NCI-H345 treated with DMSO at 0.1 percent for 48 hours (cell line): ENCODE data around the gene PIGN.

Source experiments
- DNase-seq: peaks from one replicate; lab custom pipeline; 2025; ENCODE audit not compliant: unreplicated experiment; lab: John Stamatoyannopoulos, UW

Gene PIGN, protein sequence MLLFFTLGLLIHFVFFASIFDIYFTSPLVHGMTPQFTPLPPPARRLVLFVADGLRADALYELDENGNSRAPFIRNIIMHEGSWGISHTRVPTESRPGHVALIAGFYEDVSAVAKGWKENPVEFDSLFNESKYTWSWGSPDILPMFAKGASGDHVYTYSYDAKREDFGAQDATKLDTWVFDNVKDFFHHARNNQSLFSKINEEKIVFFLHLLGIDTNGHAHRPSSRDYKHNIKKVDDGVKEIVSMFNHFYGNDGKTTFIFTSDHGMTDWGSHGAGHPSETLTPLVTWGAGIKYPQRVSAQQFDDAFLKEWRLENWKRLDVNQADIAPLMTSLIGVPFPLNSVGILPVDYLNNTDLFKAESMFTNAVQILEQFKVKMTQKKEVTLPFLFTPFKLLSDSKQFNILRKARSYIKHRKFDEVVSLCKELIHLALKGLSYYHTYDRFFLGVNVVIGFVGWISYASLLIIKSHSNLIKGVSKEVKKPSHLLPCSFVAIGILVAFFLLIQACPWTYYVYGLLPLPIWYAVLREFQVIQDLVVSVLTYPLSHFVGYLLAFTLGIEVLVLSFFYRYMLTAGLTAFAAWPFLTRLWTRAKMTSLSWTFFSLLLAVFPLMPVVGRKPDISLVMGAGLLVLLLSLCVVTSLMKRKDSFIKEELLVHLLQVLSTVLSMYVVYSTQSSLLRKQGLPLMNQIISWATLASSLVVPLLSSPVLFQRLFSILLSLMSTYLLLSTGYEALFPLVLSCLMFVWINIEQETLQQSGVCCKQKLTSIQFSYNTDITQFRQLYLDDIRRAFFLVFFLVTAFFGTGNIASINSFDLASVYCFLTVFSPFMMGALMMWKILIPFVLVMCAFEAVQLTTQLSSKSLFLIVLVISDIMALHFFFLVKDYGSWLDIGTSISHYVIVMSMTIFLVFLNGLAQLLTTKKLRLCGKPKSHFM

DNA sequence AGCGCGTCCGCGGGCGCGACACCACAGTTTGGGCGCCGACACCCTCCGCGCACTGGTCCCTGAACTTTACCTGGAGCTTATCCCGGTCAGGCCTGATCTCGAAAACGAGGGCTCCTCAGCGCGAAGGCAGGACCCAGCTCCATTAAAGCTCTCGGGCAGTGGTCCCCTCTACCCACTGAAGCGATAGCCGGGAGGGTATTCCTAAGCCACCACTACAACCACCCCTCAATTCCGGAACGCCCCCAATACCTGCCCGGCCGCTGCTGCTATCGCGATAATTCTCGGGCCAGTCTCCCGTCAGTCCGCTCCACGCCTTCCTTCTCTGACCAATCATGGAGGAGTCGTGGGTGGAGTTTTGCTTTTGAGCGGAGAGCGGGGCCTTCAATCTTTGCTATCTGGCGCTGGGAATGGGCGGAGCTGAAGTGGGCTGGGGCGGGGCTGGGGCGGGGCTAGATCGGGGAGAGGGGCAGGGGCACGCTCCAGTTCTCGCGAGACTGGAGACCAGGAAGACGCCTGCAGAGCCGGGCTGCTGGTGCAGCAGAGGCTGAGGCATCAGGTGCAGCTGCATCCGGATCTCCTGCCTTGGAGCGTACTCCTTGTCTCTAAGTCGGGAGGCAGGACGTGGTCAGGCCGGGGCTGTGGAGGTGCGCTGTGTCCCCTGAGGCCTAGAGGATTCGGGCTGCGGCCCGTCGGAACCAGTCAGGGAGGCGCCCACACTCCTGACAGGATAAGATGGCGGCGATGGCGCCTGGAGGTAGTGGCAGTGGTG lies at the start of gene PIGN, which contains the start of gene RELCH:
Gene PIGN, minus strand, starts transcription at position 283 of the 769 bp plus-strand sequence. CDS start 25,703 bp downstream, outside the sequence.
Gene RELCH, plus strand, starts transcription at position 482 of the 769 bp plus-strand sequence. Its CDS starts 251 bp downstream, at position 733.
- DNase-seq = peak; percentile 98

DNA sequence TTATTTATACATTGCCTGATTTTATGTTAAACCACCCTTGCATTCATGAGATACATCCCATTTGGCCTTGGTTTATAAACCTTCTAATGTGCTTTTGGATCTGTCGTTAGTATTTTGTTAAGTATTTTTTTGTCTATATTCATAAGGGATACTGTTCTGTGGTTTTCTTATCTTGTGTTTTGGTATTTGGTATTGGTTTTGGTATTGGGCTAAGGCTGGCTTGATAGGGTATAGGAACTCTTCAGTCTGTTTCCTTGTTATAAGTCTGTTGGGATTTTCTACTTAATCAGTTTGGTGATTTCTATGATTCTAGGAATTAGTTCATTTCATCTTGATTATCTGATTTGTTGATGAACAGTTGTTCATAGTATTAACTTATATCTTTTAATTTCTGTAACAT lies 49.4 kb upstream of the PIGN start:
- DNase-seq = no peak

DNA sequence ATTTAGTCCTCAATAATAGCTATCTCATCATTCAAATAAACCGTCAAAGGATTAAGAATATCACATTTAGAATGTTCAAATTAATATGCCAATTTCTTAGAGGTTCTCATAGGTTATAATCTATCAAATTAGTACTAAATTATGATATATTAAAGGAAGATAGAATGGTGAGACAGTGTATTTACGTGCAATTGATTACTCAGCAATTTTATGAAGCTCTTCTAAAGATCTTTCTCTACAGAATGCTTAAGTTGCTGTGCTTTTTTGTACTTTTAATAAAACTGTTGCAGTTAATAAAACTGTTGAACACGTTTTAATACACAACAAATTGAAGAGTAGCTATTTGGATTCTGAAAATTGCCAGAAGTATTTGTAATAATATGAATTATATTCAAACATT lies 39.2 kb upstream of the PIGN start:
- no peak for DNase-seq

DNA sequence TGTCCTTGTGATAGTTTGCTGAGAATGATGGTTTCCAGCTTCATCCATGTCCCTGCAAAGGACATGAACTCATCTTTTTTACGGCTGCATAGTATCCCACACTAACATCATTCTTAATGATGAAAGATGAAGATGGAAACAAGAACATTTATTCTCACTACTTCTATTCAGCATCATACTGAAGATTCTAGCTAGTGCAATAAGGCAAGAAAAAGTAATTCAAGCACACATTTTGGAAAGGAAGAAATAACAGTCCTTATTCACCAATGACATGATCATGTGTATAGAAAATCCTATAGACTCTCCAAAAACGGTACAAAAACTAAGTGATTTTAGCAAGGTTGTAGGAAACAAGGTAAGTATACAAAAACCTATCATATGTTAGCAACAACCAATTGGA lies 37.4 kb upstream of the PIGN start:
- no peak for DNase-seq

DNA sequence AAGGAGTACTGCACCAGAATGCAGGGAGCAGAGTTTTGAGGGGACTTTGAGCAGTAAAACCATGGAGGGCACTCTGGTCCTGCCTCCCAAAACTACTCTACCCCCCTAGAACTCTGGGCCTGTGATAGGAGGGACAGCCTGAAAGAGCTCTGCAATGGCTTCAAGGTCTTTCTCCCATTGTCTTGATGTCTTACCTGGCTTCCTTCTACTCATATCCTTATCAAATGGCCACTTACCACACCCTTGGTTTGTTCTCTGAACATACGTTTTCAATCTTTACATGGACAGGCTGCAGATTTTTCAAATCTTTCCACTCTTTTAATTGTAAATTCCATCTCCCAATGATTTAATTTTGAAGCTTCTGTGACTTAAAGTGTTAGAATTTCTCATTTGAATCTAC lies 27.9 kb upstream of the PIGN start:
- DNase-seq = no peak

DNA sequence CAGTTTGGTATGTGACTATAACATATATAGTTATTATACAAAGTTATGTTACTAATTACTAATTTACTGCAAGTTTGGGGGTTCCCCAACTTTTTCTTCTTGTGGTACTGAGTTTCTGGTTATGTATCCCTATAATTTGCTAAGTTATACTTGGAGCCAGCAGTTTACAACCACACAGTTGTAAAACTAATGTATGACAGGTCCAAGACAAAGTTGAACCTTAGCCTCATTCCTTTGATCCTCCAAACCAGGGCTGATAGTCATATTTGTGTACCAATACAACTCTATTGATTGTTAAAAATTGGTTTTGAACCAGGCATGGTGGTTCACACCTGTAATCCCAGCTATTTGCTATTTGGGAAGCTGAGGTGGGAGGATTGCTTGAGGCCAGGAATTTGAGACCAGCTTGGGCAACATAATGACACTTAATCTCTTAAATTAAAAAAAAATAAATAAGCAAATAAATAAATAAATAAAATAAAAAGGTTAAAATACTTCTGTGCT lies 24.5 kb upstream of the PIGN start:
- no peak for DNase-seq

DNA sequence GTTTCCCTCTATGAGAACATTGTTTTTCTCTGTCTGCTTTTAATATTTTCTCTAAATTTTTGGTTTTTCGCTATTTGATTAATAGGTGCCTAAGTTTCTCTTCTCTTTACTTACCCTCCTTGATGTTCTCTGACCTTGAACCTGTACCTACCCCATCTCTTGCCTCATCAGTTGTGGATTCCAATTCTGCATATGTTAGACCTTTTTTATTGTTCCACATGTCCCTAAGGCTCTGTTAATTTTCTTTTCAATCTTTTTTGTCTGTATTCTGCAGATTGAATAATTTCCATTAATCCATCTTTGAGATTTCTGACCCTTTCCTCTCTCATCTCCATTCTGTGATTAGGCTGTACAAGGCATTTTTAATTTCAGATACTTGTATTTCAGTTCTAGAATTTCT lies 23.3 kb upstream of the PIGN start:
- no peak for DNase-seq

DNA sequence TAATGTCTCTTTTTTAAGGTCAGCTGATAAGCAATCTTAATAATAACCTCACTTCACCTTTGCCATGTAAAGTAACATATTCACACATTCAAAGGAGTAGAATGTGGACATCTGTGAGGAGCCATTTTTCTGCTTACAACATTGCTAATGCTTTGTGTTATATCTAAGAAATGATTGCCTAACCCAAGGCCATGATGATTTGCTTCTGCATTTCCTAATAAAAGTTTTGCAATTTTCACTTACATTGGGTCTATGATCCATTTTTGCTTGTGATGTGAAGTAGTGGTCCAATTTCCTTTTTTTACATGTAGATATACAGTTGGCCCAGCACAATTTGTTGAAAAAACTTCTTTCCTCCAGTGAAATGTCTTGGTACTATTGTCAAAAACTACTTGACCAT lies 22.2 kb upstream of the PIGN start:
- DNase-seq = no peak

DNA sequence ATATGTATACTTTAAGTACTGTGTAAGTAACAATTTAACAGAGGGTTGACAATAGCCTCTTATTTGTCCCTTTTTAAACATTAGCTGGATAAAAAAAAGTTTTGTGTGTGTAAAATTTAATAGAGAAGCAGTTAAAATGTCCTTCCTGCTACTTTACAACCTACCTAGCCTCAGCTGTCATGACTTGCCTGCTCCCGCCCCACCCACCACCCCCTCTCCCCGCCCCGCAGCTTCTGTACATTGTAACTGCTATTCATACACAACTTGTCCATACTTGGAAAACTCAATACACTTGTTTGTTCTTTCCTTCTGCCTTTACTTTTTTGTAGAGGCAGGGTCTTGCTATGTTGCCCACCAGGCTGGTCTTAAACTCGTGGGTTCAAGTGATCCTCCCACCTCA lies 19.7 kb upstream of the PIGN start:
- DNase-seq = no peak

DNA sequence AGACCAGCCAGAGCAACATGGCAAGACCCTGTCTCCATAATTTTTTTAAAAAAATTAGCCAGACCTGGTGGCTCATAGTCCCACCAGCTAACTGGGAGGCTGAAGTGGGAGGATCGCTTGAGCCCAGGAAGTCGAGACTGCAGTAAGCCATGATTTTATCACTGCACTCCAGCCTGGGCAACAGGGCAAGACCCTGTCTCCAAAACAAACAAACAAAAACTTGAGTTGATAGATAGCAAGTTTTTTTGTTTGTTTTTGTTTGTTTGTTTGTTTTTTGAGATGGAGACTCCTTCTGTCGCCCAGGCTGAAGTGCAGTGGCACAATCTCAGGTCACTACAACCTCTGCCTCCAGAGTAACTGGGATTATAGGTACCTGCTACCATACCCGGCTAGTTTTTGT lies 19.0 kb upstream of the PIGN start:
- DNase-seq = no peak

DNA sequence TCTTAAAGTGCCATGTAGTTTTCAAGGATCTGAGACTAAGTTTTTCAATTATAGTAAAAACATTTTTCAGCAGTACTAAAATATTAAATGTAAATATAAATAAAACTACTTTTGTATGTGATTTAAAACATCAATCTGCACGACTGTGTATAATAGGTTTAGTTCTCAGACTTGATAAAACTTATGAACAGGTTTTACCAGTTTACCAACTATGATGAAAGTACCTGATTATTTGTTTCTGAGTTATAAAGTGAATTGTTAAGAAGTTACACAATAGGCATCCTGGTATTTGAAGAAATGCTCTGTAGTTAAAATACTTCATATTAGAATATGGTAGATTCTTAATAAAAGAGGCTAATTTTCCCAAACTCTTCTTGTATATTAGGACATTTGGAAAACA lies 15.0 kb upstream of the PIGN start:
- no peak for DNase-seq

DNA sequence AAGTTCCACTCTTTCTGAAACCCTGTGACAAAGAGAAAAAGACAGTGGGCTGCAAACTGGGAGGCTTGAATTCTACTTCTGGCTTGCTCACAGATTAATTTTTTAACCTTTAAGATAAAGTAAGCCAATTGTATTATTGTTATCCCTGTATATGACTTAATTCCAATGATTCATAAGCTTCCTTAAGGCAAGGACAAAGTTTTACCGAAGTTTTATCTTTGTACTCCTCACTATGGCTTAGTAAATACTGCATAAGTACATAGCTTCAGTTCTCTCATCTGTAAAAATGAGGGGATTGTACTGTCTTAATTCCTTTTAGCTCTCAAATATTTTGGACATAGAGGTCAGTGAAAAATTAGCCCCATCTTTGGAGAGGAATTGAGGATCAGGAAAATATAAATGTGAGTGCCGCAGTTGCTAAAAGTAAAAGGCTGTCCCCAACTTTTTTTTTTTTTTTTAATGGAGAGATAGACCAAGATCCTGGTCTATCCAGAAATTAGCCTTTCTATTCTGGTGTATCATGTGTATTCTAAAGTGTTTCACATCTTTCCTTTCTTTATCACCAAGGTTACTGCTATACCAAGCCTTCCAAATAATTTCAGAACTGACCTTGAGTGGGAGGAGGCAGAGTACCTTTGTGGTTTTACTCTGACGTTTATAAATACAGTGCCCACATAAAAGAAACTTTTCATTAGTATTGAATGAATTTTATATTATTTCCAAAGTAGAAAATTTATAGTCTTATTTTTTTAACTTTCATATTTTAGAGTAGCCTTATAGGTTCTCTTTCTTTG lies 13.5 kb upstream of the PIGN start:
- no peak for DNase-seq

DNA sequence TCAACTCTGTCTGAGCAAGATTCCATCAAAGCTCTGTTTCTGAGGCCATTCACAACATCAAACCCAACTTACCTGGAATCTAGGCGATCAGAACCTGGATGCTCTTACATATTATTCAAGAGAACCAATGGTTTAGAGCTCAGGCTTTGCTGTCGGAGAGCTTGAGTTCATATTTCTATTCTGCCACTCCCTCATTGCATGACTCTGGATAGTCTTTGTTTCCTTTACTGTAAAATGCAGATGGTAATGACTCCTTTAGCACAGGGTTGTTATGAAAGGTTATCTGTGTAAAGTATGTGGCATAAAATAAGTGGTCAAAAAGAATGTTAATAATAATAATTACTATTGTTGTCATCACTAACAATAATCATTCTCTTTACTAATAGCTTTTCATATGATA lies 12.8 kb upstream of the PIGN start:
- no peak for DNase-seq

DNA sequence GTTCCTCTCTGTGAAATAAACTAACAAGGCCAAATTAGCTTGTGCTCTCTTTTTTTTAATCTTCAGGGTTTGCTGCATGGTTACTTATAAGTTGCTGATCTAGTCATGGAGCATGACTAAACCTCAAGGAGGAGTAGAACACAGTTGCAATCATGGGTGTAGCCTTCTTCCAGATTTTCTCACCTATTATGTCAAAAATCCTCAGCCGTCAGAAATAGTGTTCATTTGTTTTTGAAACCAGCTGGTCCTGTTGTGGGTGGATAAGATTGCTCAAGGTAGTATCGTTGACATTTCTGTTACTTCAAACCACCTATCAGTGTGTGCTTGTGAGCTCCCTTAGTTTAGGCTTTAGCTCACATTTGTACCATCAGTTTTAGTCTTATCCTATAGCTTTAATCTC lies 11.4 kb upstream of the PIGN start:
- DNase-seq = no peak

DNA sequence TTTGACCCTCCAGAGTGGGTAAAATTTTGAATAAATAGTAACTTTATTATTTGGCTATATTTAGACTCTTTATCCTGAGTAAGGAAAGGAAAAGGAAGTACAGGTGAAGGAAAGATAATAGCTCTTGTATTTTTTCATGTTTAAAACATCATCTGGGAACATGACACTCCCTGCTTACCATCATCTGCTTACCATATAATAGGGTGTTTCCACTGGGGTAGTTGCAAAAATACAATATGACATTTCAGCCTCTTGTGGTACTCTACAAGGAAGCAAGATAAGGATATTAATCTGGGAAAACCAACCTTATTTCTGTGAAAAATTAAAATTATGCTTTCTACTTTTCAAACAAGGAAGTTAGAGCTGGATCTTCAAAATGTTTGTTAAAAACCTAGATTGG lies 10.1 kb upstream of the PIGN start:
- no peak for DNase-seq

DNA sequence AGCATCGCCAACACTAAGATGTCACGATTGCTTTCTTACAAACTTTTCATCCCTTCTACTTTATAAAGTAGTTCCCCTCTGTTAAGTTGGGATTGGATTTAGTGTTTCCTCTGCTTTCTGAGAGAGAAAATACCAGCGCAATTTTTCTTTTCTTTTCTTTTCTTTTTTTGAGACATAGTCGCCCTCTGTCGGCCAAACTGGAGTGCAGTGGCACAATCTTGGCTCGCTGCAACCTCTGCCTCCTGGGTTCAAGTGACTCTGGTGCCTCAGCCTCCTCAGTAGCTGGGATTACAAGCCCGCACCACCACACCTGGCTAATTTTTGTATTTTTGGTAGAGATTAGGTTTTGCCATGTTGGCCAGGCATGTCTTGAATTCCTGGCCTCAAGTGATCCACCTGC lies 9.2 kb upstream of the PIGN start:
- DNase-seq = no peak

DNA sequence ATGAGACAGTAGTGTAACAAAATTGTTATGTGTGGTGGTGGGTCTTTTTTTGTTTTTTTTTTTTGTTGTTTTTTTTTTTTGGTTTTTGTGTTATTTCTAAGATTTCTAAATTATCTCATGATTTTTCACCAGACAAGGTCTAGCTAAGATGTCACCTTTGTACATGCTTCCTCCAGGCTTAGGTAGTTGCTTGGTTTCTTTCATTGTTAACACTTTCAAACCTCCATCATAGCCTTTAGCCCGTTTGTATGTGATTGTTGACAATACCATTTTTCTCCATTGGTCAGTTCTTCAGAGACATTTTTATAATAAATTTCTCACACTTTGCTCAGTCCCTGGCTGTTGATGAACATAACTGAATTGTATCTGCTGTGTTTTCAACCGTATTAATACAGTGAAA lies 2.4 kb upstream of the PIGN start:
- no peak for DNase-seq

DNA sequence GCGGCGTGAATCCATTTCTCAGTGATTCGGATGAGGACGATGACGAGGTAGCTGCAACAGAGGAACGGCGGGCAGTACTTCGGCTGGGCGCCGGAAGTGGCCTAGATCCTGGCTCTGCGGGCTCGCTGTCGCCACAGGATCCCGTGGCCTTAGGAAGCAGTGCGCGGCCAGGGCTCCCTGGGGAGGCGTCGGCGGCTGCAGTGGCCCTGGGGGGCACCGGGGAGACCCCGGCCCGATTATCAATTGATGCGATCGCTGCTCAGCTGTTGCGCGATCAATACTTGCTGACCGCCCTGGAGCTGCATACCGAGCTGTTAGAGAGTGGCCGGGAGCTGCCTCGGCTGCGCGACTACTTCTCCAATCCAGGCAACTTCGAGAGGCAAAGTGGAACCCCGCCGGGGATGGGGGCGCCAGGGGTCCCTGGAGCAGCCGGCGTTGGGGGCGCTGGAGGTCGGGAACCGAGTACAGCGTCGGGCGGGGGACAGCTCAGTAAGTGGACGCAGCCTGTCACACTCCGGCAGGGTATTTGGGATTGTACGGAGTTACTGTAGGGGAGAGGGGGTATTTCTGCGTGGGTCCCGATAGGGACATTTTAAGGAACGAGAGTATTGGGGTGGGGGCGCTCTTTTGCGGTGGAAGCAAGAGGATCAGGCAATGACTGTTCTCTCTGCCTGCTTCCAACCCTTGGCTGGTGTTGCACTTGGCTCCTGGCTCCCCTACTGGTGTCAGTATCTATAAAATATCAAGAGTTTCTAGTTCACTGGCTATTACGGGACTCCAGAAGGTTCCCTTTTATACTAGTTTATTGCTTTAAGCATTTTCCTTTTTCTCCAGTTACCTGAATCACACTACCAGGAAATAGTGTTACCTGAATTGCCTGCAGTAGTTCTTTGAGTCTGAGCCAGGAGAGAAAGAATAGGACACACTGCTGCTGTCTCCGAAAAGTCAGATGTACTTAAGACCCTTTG lies 971 bp upstream of the PIGN start:
- DNase-seq = peak; percentile 9

DNA sequence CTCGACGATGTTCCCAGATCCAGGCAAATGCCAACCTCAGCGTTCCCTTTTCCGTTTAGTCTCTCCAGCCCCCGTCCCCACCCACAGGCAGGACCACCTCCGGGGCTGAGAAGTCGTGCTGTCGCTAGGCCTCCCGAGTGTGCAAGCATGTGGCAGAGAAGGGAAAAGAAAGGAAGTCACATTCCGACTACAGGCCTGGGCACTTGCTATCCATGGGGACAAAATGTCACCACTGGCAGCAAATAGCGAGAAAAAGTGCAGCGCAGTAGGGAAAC lies 420 bp downstream of the PIGN start:
- DNase-seq = no peak
